Kidney epithelial cell (primary cell): ENCODE results near the gene ELMO1. TPM values are rescaled to one million over a fixed set of nuclear protein-coding genes. Genes with fewer than 3 reads are reported as not detected.

Experiments
- DNase-seq: peaks from one replicate; pipeline ENCODE4 v3.0.0-alpha.2; 2010; ENCODE audit warnings: low read depth
- H3K27me3 ChIP-seq: 2 replicates; pipeline ENCODE4 v1.6.0; 2011; ENCODE audit warnings: low read length; ENCODE audit not compliant: control insufficient read depth, insufficient read depth
- H3K36me3 ChIP-seq: 2 replicates; pipeline ENCODE4 v1.5.1; 2011; ENCODE audit warnings: low read length; ENCODE audit not compliant: control insufficient read depth, insufficient read depth
- H3K4me3 ChIP-seq: 2 replicates; pipeline ENCODE4 v1.5.1; 2011; ENCODE audit warnings: low read depth, mild to moderate bottlenecking, control low read depth, low read length
- CTCF ChIP-seq: IDR thresholded peaks from 2 replicates; pipeline ENCODE4 v1.5.1; 2011; ENCODE audit warnings: mild to moderate bottlenecking, moderate library complexity, low read length, control low read depth, inconsistent platforms; ENCODE audit not compliant: insufficient read depth, poor library complexity, severe bottlenecking
- total RNA-seq: library from RNA; depleted of rRNA; stranded (reverse); fragments of >200 nt; gene quantifications from 2 replicates; pipeline ENCODE4 v1.2.3, GENCODE V29; 2015

Gene ELMO1
- total RNA-seq, 1 donor from 2014 or later, result 11.4 TPM

DNA sequence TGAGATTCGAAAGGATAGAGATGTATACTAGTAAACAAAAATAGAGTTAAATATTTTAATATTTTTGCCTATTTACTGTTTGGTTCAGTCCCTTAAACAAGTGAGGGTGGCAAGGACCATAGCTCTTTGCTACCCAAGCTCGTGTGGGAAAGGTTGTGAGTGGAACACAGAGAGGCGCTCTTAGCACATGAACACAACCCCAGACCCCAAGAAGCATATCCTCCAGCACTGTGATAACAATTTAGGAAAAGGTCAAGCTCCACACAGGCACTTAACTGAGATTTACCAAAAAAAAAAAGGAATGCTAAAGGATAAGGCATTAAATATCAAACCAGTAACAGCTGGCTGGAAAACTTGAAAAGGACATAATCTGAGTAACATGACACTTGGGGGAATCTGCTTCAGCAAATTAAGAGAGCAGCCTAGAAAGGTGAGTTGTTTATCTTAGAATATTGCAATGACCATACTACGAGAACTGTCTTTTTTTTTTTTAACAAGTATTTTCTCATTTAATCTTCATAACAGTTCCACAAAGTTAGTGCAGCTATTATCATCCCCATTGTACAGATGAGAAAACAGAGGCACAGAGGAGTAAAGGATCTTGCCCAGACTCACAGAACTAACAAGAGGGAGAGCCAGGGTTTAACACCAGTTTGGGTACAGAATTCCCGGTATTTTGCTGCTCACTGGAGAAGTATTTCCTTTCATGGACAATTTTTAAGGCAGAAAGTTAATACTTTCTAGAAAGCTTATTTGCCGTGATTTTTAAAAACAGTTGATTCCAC, 420.9 kb downstream of the ELMO1 start:
- Histone ChIP-seq H3K27me3 (no peaks in the 10 kb centered on the region), H3K36me3 (no peaks in the 10 kb centered on the region), H3K4me3 (no peak overlapping the region)
- no peak for TF ChIP-seq CTCF
- no peak for DNase-seq

GRCh38 chr7:37027104-37027503, 421.6 kb downstream of the ELMO1 start:
- Histone ChIP-seq H3K27me3 (no peaks in the 10 kb centered on the region), H3K36me3 (no peaks in the 10 kb centered on the region), H3K4me3 (no peak overlapping the region)
- no peak for DNase-seq
- TF ChIP-seq CTCF, result no peak

GRCh38 chr7:37018954-37019353, 429.7 kb downstream of the ELMO1 start:
- no peaks in the 10 kb centered on the region for H3K36me3 ChIP-seq
- no peak overlapping the region for H3K4me3 ChIP-seq
- DNase-seq, result no peak
- no peak for TF ChIP-seq CTCF
- no peaks in the 10 kb centered on the region for H3K27me3 ChIP-seq

GRCh38 chr7:37016064-37016878, 432.4 kb downstream of the ELMO1 start:
- Histone ChIP-seq H3K27me3 (no peaks in the 10 kb centered on the region), H3K4me3 (no peak overlapping the region), H3K36me3 (no peaks in the 10 kb centered on the region)
- no peak for TF ChIP-seq CTCF
- no peak for DNase-seq

- Histone ChIP-seq H3K27me3 (no peaks in the 10 kb centered on the region), H3K36me3 (no peaks in the 10 kb centered on the region), H3K4me3 (no peak overlapping the region)
- TF ChIP-seq CTCF, result no peak
- DNase-seq, result no peak
These were observed 433.2 kb downstream of the ELMO1 start for GRCh38 chr7:37015353-37016034.
